GM23248 (cell line): ENCODE results near the gene LRRFIP1. TPM values are rescaled to one million over a fixed set of nuclear protein-coding genes. Genes with fewer than 3 reads are reported as not detected.
A peak's percentile ranks its signal among the peaks of the same experiment; 100 is the strongest.

Source experiments
- DNase-seq: peaks from one replicate; pipeline ENCODE4 v3.0.0-alpha.2; 2015
- H2AFZ ChIP-seq: fragments of 200-600 bp; sonication (generic); 2 replicates; pipeline ENCODE4 v1.6.1; 2016; ENCODE audit warnings: antibody characterized with exemption
- H3F3A ChIP-seq: fragments of 200-600 bp; sonication (generic); 2 replicates; pipeline ENCODE4 v1.6.1; 2016; ENCODE audit warnings: mild to moderate bottlenecking, antibody characterized with exemption, mixed run types; ENCODE audit not compliant: insufficient read depth
- H3K27ac ChIP-seq: fragments of 200-600 bp; sonication (generic); 2 replicates; pipeline ENCODE4 v1.5.1; 2016; ENCODE audit warnings: mild to moderate bottlenecking
- H3K27me3 ChIP-seq: fragments of 200-600 bp; sonication (generic); replicated peaks from 2 replicates; pipeline ENCODE4 v1.6.1; 2016; ENCODE audit warnings: mild to moderate bottlenecking; ENCODE audit not compliant: insufficient read depth
- H3K36me3 ChIP-seq: fragments of 200-600 bp; sonication (generic); 2 replicates; pipeline ENCODE4 v1.6.1; 2016; ENCODE audit warnings: low read depth, mild to moderate bottlenecking
- H3K4me1 ChIP-seq: fragments of 200-600 bp; sonication (generic); 2 replicates; pipeline ENCODE4 v1.6.1; 2016; ENCODE audit warnings: mild to moderate bottlenecking; ENCODE audit not compliant: insufficient read depth
- H3K4me2 ChIP-seq: fragments of 200-600 bp; sonication (generic); one replicate; pipeline ENCODE4 v1.6.1; 2016; ENCODE audit warnings: mild to moderate bottlenecking; ENCODE audit not compliant: unreplicated experiment
- H3K4me3 ChIP-seq: fragments of 200-600 bp; sonication (generic); 2 replicates; pipeline ENCODE4 v1.5.1; 2016; ENCODE audit warnings: mild to moderate bottlenecking
- H3K79me2 ChIP-seq: fragments of 200-600 bp; sonication (generic); 2 replicates; pipeline ENCODE4 v1.6.1; 2016; ENCODE audit warnings: mild to moderate bottlenecking; ENCODE audit not compliant: insufficient read depth
- H3K9ac ChIP-seq: fragments of 200-600 bp; sonication (generic); 2 replicates; pipeline ENCODE4 v1.6.1; 2016; ENCODE audit warnings: mild to moderate bottlenecking
- H3K9me2 ChIP-seq: fragments of 200-600 bp; sonication (generic); 2 replicates; pipeline ENCODE4 v1.6.1; 2016; ENCODE audit warnings: mixed run types, mild to moderate bottlenecking, moderate library complexity; ENCODE audit not compliant: insufficient read depth
- H3K9me3 ChIP-seq: fragments of 200-600 bp; sonication (generic); one replicate; pipeline ENCODE4 v1.6.1; 2017; ENCODE audit warnings: low read depth
- H4K20me1 ChIP-seq: fragments of 200-600 bp; sonication (generic); 2 replicates; pipeline ENCODE4 v1.6.0; 2016; ENCODE audit not compliant: insufficient read depth
- EZH2 ChIP-seq: fragments of 200-600 bp; sonication (generic); IDR thresholded peaks from 2 replicates; pipeline ENCODE4 v1.6.1; 2018; ENCODE audit warnings: antibody characterized with exemption, mild to moderate bottlenecking; ENCODE audit not compliant: insufficient read depth, poor library complexity, severe bottlenecking
- EZH2phosphoT487 ChIP-seq: fragments of 200-600 bp; sonication (generic); IDR thresholded peaks from 2 replicates; pipeline ENCODE4 v1.6.1; 2018; ENCODE audit warnings: antibody characterized with exemption, moderate library complexity, mild to moderate bottlenecking, low read depth; ENCODE audit not compliant: insufficient read depth
- WGBS, 2 experiments: methylation state at CpG; one replicate each; pipeline ENCODE4 v1.1.6; 2015 to 2017; ENCODE audit warnings: low lambda C conversion rate in 2 of 2, low coverage in 1 of 2; ENCODE audit errors: missing lambda C conversion rate in 2 of 2; 5-methylcytosine and 5-hydroxymethylcytosine counted together
- in situ Hi-C: fragments of 300-500 bp; cut with MboI; formaldehyde crosslinking; loops from 2 replicates; pipeline ENCODE4 v1.15.0; 2020
- polyA plus RNA-seq: library from polyadenylated mRNA; unstranded; fragments of >200 nt; fragmentation: Nextera tagmentation; extraction: Ambion mirVana; gene quantifications from 2 replicates; pipeline ENCODE4 v1.2.1, GENCODE V29; 2016
- total RNA-seq: library from RNA; depleted of rRNA; stranded (reverse); fragments of >200 nt; shearing (Covaris generic); gene quantifications from 2 replicates; pipeline ENCODE4 v1.2.3, GENCODE V29; 2014

The LRRFIP1 gene
- total and polyA plus RNA-seq, 2 experiments from 2014 or later = 84.4 to 159 TPM

- Histone ChIP-seq H3K9me3 (no peaks in the 10 kb centered on the region), H3K27ac (no peak overlapping the region; the same call in 1 of the 2 replicates), H3K27me3 (no peaks in the 10 kb centered on the region), H3K4me2 (no peak overlapping the region), H3K9me2 (no peaks in the 10 kb centered on the region), H3K36me3 (0 out of 2 replicates have a peak, but pooled peaks cover 3% of the 10 kb centered on the region), H3K79me2 (peaks cover 66% of the 10 kb centered on the region), H3K9ac (no peak overlapping the region), H4K20me1 (no peaks in the 10 kb centered on the region), H3F3A (no peaks in the 10 kb centered on the region), H3K4me3 (no peak overlapping the region), H3K4me1 (peaks cover 21% of the 10 kb centered on the region), H2AFZ (no peak overlapping the region)
- in situ Hi-C loops = no loop called here
- WGBS, 2 experiments = 90 to 92% methylated on average over 12 of the region's 12 CpGs
- no peak for DNase-seq
- TF ChIP-seq EZH2 (no peak), EZH2phosphoT487 (no peak)
Observed at GRCh38 chr2:237630216-237631000, 3.0 kb downstream of the LRRFIP1 start.

- TF ChIP-seq EZH2phosphoT487 (no peak), EZH2 (no peak)
- Histone ChIP-seq H3K27ac (no peak overlapping the region), H3K79me2 (peaks cover 72% of the 10 kb centered on the region), H2AFZ (no peak overlapping the region), H3K4me3 (no peak overlapping the region), H3K9ac (no peak overlapping the region), H3K36me3 (0 out of 2 replicates have a peak, but pooled peaks cover 3% of the 10 kb centered on the region), H3F3A (no peaks in the 10 kb centered on the region), H3K4me2 (no peak overlapping the region), H3K9me3 (no peaks in the 10 kb centered on the region), H3K9me2 (no peaks in the 10 kb centered on the region), H3K27me3 (no peaks in the 10 kb centered on the region), H3K4me1 (peaks cover 21% of the 10 kb centered on the region), H4K20me1 (no peaks in the 10 kb centered on the region)
- in situ Hi-C loops = no loop called here
- 77 to 82% methylated on average over 14 of the region's 14 CpGs for WGBS, 2 experiments
- peak; percentile 66 for DNase-seq
Observed at GRCh38 chr2:237631007-237631785, 3.8 kb downstream of the LRRFIP1 start.

GRCh38 chr2:237631801-237632585, 4.6 kb downstream of the LRRFIP1 start:
- Histone ChIP-seq H3F3A (no peaks in the 10 kb centered on the region), H3K9ac (no peak overlapping the region), H3K9me2 (no peaks in the 10 kb centered on the region), H3K4me1 (peaks cover 21% of the 10 kb centered on the region), H3K27ac (no peak overlapping the region), H3K4me2 (no peak overlapping the region), H3K27me3 (no peaks in the 10 kb centered on the region), H3K79me2 (peaks cover 80% of the 10 kb centered on the region), H4K20me1 (no peaks in the 10 kb centered on the region), H3K4me3 (no peak overlapping the region), H3K9me3 (no peaks in the 10 kb centered on the region), H2AFZ (no peak overlapping the region), H3K36me3 (0 out of 2 replicates have a peak, but pooled peaks cover 3% of the 10 kb centered on the region)
- 93 to 95% methylated on average over 17 to 19 of the region's 19 CpGs for WGBS, 2 experiments
- in situ Hi-C loops = no loop called here
- TF ChIP-seq EZH2phosphoT487 = no peak
- TF ChIP-seq EZH2 = no peak
- no peak for DNase-seq

- WGBS, 2 experiments = 53 to 58% methylated on average over 10 of the region's 10 CpGs
- Histone ChIP-seq H3K4me3 (no peak overlapping the region), H3K27me3 (no peaks in the 10 kb centered on the region), H3K27ac (no peak overlapping the region), H3K9me2 (no peaks in the 10 kb centered on the region), H3K36me3 (0 out of 2 replicates have a peak, but pooled peaks cover 3% of the 10 kb centered on the region), H3K4me2 (no peak overlapping the region), H3K4me1 (peaks cover 21% of the 10 kb centered on the region), H3K79me2 (peaks cover 91% of the 10 kb centered on the region), H3K9ac (no peak overlapping the region), H3K9me3 (no peaks in the 10 kb centered on the region), H2AFZ (no peak overlapping the region), H3F3A (no peaks in the 10 kb centered on the region), H4K20me1 (no peaks in the 10 kb centered on the region)
- no peak for DNase-seq
- in situ Hi-C loops = no loop called here
- TF ChIP-seq EZH2 = no peak
- TF ChIP-seq EZH2phosphoT487 = no peak
Observed at GRCh38 chr2:237633061-237633561, 5.7 kb downstream of the LRRFIP1 start.
